PC-9 (cell line): ENCODE data around the gene CPNE4. TPM values are rescaled to one million over a fixed set of nuclear protein-coding genes. Genes with fewer than 3 reads are reported as not detected.
A peak's percentile ranks its signal among the peaks of the same experiment; 100 is the strongest.

Source experiments
- BruUV-seq: library from RNA; stranded (reverse); fragments of 400-500 nt; replicated peaks from 2 replicates; lab custom pipeline; 2021; lab: Mats Ljungman, UMichigan
- CTCF ChIA-PET: fragments of 300-600 bp; sonication (Branson Sonifier 250); formaldehyde crosslinking; loops from one replicate; lab custom pipeline; 2022; ENCODE audit warnings: antibody characterized with exemption; lab: Charles Lee
- POLR2A ChIA-PET: fragments of 300-600 bp; sonication (Branson Sonifier 250); formaldehyde crosslinking; loops from one replicate; lab custom pipeline; 2022; ENCODE audit warnings: antibody characterized with exemption; ENCODE audit not compliant: unreplicated experiment; lab: Charles Lee
- DNase-seq, 2 experiments: peaks; one replicate each; pipeline versions ENCODE4 v3.0.0 to v3.0.0-alpha.2; 2015 to 2022; ENCODE audit warnings: mixed read lengths in 1 of 2
- H2AFZ ChIP-seq: fragments of 200-600 bp; sonication (generic); 2 replicates; pipeline ENCODE4 v1.8.1; 2017; ENCODE audit warnings: antibody characterized with exemption
- H3F3A ChIP-seq: fragments of 200-600 bp; sonication (generic); 2 replicates; pipeline ENCODE4 v1.8.1; 2017; ENCODE audit warnings: antibody characterized with exemption, mild to moderate bottlenecking, low read depth; ENCODE audit not compliant: insufficient read depth
- H3K27ac ChIP-seq: fragments of 200-600 bp; sonication (generic); 2 replicates; pipeline ENCODE4 v1.6.1; 2016; ENCODE audit warnings: mixed run types
- H3K27me3 ChIP-seq: fragments of 200-600 bp; sonication (generic); 2 replicates; pipeline ENCODE4 v1.6.1; 2016; ENCODE audit warnings: low read depth, mixed run types; ENCODE audit not compliant: insufficient read depth
- H3K36me3 ChIP-seq: fragments of 200-600 bp; sonication (generic); 2 replicates; pipeline ENCODE4 v1.6.1; 2016; ENCODE audit warnings: low read depth, mixed run types
- H3K4me1 ChIP-seq: fragments of 200-600 bp; sonication (generic); replicated peaks from 2 replicates; pipeline ENCODE4 v1.6.1; 2016; ENCODE audit warnings: mixed run types; ENCODE audit not compliant: insufficient read depth
- H3K4me2 ChIP-seq: fragments of 200-600 bp; sonication (generic); 2 replicates; pipeline ENCODE4 v1.6.1; 2017; ENCODE audit warnings: mixed run types
- H3K4me3 ChIP-seq: fragments of 200-600 bp; sonication (generic); 2 replicates; pipeline ENCODE4 v1.6.1; 2016; ENCODE audit warnings: mixed run types
- H3K79me2 ChIP-seq: fragments of 200-600 bp; sonication (generic); 2 replicates; pipeline ENCODE4 v1.6.1; 2017; ENCODE audit warnings: low read depth, mixed run types
- H3K9me2 ChIP-seq: fragments of 200-600 bp; sonication (generic); 2 replicates; pipeline ENCODE4 v1.8.1; 2017; ENCODE audit warnings: mild to moderate bottlenecking; ENCODE audit not compliant: insufficient read depth
- H3K9me3 ChIP-seq: fragments of 200-600 bp; sonication (generic); 2 replicates; pipeline ENCODE4 v1.8.1; 2016; ENCODE audit warnings: low read depth; ENCODE audit not compliant: insufficient read depth
- H4K20me1 ChIP-seq: fragments of 200-600 bp; sonication (generic); 2 replicates; pipeline ENCODE4 v1.8.1; 2017; ENCODE audit not compliant: insufficient read depth
- EZH2 ChIP-seq: fragments of 200-600 bp; sonication (generic); IDR thresholded peaks from 2 replicates; pipeline ENCODE4 v1.8.0; 2017; ENCODE audit warnings: antibody characterized with exemption, low read depth
- intact Hi-C: fragments of 100-400 bp; cut with micrococcal nuclease; formaldehyde crosslinking; loops from one replicate; pipeline ENCODE4 v1.10.0; 2022; ENCODE audit not compliant: unreplicated experiment
- total RNA-seq: library from RNA; stranded (reverse); gene quantifications from 2 replicates; pipeline ENCODE4 v1.2.3, GENCODE V29; 2021
- TF ChIP-seq, protein P1 (sequence below): fragments of 200-600 bp; sonication (generic); conservative IDR thresholded peaks from 2 replicates; pipeline ENCODE4 v1.6.1; 2017; ENCODE audit warnings: mixed run types, antibody characterized with exemption, mild to moderate bottlenecking, moderate library complexity

CPNE4 gene
- total RNA-seq, 1 experiment from 2014 or later, result 0.22 TPM

GRCh38 chr3:131546441-131546840 lies 488.4 kb downstream of the CPNE4 start:
- intact Hi-C loops, result no loop called here
- TF ChIP-seq, protein P1, sequence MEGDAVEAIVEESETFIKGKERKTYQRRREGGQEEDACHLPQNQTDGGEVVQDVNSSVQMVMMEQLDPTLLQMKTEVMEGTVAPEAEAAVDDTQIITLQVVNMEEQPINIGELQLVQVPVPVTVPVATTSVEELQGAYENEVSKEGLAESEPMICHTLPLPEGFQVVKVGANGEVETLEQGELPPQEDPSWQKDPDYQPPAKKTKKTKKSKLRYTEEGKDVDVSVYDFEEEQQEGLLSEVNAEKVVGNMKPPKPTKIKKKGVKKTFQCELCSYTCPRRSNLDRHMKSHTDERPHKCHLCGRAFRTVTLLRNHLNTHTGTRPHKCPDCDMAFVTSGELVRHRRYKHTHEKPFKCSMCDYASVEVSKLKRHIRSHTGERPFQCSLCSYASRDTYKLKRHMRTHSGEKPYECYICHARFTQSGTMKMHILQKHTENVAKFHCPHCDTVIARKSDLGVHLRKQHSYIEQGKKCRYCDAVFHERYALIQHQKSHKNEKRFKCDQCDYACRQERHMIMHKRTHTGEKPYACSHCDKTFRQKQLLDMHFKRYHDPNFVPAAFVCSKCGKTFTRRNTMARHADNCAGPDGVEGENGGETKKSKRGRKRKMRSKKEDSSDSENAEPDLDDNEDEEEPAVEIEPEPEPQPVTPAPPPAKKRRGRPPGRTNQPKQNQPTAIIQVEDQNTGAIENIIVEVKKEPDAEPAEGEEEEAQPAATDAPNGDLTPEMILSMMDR, result no peak
- TF ChIP-seq EZH2, result no peak

GRCh38 chr3:131544557-131544956 lies 490.3 kb downstream of the CPNE4 start:
- CTCF ChIA-PET, result no interaction called here
- Histone ChIP-seq H3K79me2 (no peaks in the 10 kb centered on the region), H3F3A (peaks cover 11% of the 10 kb centered on the region; the same call in 1 of the 2 replicates), H4K20me1 (no peaks in the 10 kb centered on the region), H3K4me3 (no peak overlapping the region), H3K27ac (peak overlapping the region; percentile 59), H3K27me3 (no peaks in the 10 kb centered on the region), H2AFZ (no peak overlapping the region), H3K4me2 (peak overlapping the region; percentile 2; the same call in 1 of the 2 replicates), H3K36me3 (no peaks in the 10 kb centered on the region), H3K4me1 (peaks cover 25% of the 10 kb centered on the region), H3K9me2 (no peaks in the 10 kb centered on the region), H3K9me3 (no peaks in the 10 kb centered on the region)
- BruUV-seq, result no TSS peak
- POLR2A ChIA-PET, result no interaction called here
- DNase-seq, result peak; percentile 5 to 53
- intact Hi-C loops, result no loop called here
- TF ChIP-seq, protein P1, result no peak
- TF ChIP-seq EZH2, result no peak

More at GRCh38 chr3:131546441-131546840, 488.4 kb downstream of the CPNE4 start:
- Histone ChIP-seq H3F3A (peaks cover 11% of the 10 kb centered on the region; the same call in 1 of the 2 replicates), H3K27me3 (no peaks in the 10 kb centered on the region), H3K27ac (no peak overlapping the region), H3K36me3 (no peaks in the 10 kb centered on the region), H3K4me2 (no peak overlapping the region), H3K9me2 (no peaks in the 10 kb centered on the region), H3K9me3 (no peaks in the 10 kb centered on the region), H4K20me1 (no peaks in the 10 kb centered on the region), H3K4me3 (no peak overlapping the region), H2AFZ (0 out of 2 replicates have a peak overlapping the region, but pooled peaks have one; percentile 15), H3K79me2 (no peaks in the 10 kb centered on the region), H3K4me1 (peaks cover 25% of the 10 kb centered on the region)
- DNase-seq, result no peak
- BruUV-seq, result no TSS peak
- CTCF ChIA-PET, result no interaction called here
- POLR2A ChIA-PET, result no interaction called here

GRCh38 chr3:131543714-131544113 lies 491.1 kb downstream of the CPNE4 start:
- intact Hi-C loops, result no loop called here
- peaks cover 25% of the 10 kb centered on the region for H3K4me1 ChIP-seq
- H3K27ac ChIP-seq, result peak overlapping the region; percentile 59
- H3K9me2 ChIP-seq, result no peaks in the 10 kb centered on the region
- no peaks in the 10 kb centered on the region for H3K27me3 ChIP-seq
- H3K4me3 ChIP-seq, result no peak overlapping the region
- H4K20me1 ChIP-seq, result no peaks in the 10 kb centered on the region
- POLR2A ChIA-PET, result interaction anchor here (0.5 kb wide), 1 partner anchor 103 kb away, joined by 9 read pairs; no protein-coding TSS in a partner anchor
- no peaks in the 10 kb centered on the region for H3K79me2 ChIP-seq
- BruUV-seq, result no TSS peak
- H2AFZ ChIP-seq, result no peak overlapping the region
- H3K4me2 ChIP-seq, result peak overlapping the region; percentile 2; the same call in 1 of the 2 replicates
- TF ChIP-seq, protein P1, result no peak
- TF ChIP-seq EZH2, result no peak
- no peaks in the 10 kb centered on the region for H3K36me3 ChIP-seq
- CTCF ChIA-PET, result no interaction called here
- H3K9me3 ChIP-seq, result no peaks in the 10 kb centered on the region
- peak; percentile 67 to 68 for DNase-seq
- peaks cover 11% of the 10 kb centered on the region; the same call in 1 of the 2 replicates for H3F3A ChIP-seq
